UCSD-AML1 (cell line): ENCODE results near the gene VGLL2.

Experiments used
- DNase-seq: peaks from one replicate; lab custom pipeline; 2025; ENCODE audit not compliant: unreplicated experiment; lab: John Stamatoyannopoulos, UW

VGLL2 gene

GRCh38 chr6:117268924-117269323 is 3.6 kb downstream of the VGLL2 start:
- DNase-seq: no peak

GRCh38 chr6:117269638-117270054 is 4.3 kb downstream of the VGLL2 start:
- DNase-seq: no peak

- DNase-seq: no peak
These were observed 4.9 kb downstream of the VGLL2 start for GRCh38 chr6:117270055-117270842.

GRCh38 chr6:117270843-117271507 is 5.6 kb downstream of the VGLL2 start:
- no peak for DNase-seq

GRCh38 chr6:117272032-117272866 is 6.9 kb downstream of the VGLL2 start:
- no peak for DNase-seq

GRCh38 chr6:117272891-117273290 is 7.5 kb downstream of the VGLL2 start:
- no peak for DNase-seq

GRCh38 chr6:117275205-117275604 is 9.8 kb downstream of the VGLL2 start:
- no peak for DNase-seq

- DNase-seq: no peak
These were observed 10.4 kb downstream of the VGLL2 start for GRCh38 chr6:117275711-117276110.

GRCh38 chr6:117276778-117277316 is 11.5 kb downstream of the VGLL2 start:
- no peak for DNase-seq

GRCh38 chr6:117280922-117281321 is 15.6 kb downstream of the VGLL2 start:
- no peak for DNase-seq

- no peak for DNase-seq
These were observed 22.8 kb downstream of the VGLL2 start for GRCh38 chr6:117288083-117288715.

GRCh38 chr6:117290173-117290846 is 25.0 kb downstream of the VGLL2 start:
- DNase-seq: no peak

- no peak for DNase-seq
These were observed 33.6 kb downstream of the VGLL2 start for GRCh38 chr6:117298941-117299340.

GRCh38 chr6:117303323-117303722 is 38.0 kb downstream of the VGLL2 start:
- DNase-seq: no peak

GRCh38 chr6:117304446-117304845 is 39.1 kb downstream of the VGLL2 start:
- DNase-seq: no peak

- no peak for DNase-seq
These were observed 41.0 kb downstream of the VGLL2 start for GRCh38 chr6:117306227-117306790.

- DNase-seq: no peak
These were observed 42.3 kb downstream of the VGLL2 start for GRCh38 chr6:117307655-117308054.

GRCh38 chr6:117309069-117309468 is 43.7 kb downstream of the VGLL2 start:
- DNase-seq: no peak

GRCh38 chr6:117309611-117310010 is 44.3 kb downstream of the VGLL2 start:
- DNase-seq: no peak

- no peak for DNase-seq
These were observed 46.0 kb downstream of the VGLL2 start for GRCh38 chr6:117311310-117311709.
